K562 (cell line): Measurements from ENCODE around the gene CEMIP2. TPM values are rescaled to one million over a fixed set of nuclear protein-coding genes. Genes with fewer than 3 reads are reported as not detected.

Experiments
- CREB1 ChIP-seq, 2 experiments: sonication (generic) in 1 of 2; formaldehyde crosslinking in 1 of 2; IDR thresholded peaks; 2 replicates each; pipeline versions ENCODE4 v1.6.1 to v1.8.0; 2012 to 2022; ENCODE audit warnings: inconsistent platforms in 1 of 2, mild to moderate bottlenecking in 1 of 2, missing genetic modification reagents in 1 of 2, moderate library complexity in 1 of 2
- ETV6 ChIP-seq, 3 experiments: fragments of 150-350 bp in 1 of 3; sonication (generic) in 1 of 3; formaldehyde crosslinking in 1 of 3; IDR thresholded peaks; 2 replicates each; pipeline versions ENCODE4 v1.6.1 to v1.8.0; 2014 to 2022; ENCODE audit warnings: borderline replicate concordance in 2 of 3, low read depth in 2 of 3, antibody characterized with exemption in 1 of 3, low read length in 1 of 3, mild to moderate bottlenecking in 1 of 3, missing genetic modification reagents in 1 of 3
- KLF16 ChIP-seq: IDR thresholded peaks from 2 replicates; pipeline ENCODE4 v1.6.1; 2016; ENCODE audit warnings: antibody characterized with exemption
- NCOA6 ChIP-seq: fragments of 450-650 bp; IDR thresholded peaks from 2 replicates; pipeline ENCODE4 v1.6.1; 2017; ENCODE audit warnings: mild to moderate bottlenecking
- SMC3 ChIP-seq: conservative IDR thresholded peaks from 2 replicates; pipeline ENCODE4 v1.6.1; 2011; ENCODE audit warnings: low read depth, low read length, improper control_type of control experiment; ENCODE audit not compliant: insufficient read depth
- STAG1 ChIP-seq: sonication (generic); formaldehyde crosslinking; IDR thresholded peaks from 2 replicates; pipeline ENCODE4 v1.5.0; 2020; ENCODE audit warnings: missing genetic modification reagents, borderline replicate concordance
- TAF9B ChIP-seq: fragments of 450-650 bp; IDR thresholded peaks from 2 replicates; pipeline ENCODE4 v1.6.1; 2018; ENCODE audit warnings: mild to moderate bottlenecking; ENCODE audit not compliant: partially characterized antibody
- TBL1XR1 ChIP-seq, 2 experiments: IDR thresholded peaks; 2 replicates each; pipeline ENCODE4 v1.6.1; 2012; ENCODE audit warnings: improper control_type of control experiment in 2 of 2, low read length in 2 of 2, mild to moderate bottlenecking in 1 of 2
- ZBTB8A ChIP-seq: fragments of 450-650 bp; IDR thresholded peaks from 2 replicates; pipeline ENCODE4 v1.6.1; 2018; ENCODE audit warnings: mild to moderate bottlenecking, moderate library complexity; ENCODE audit not compliant: partially characterized antibody
- ZNF165 ChIP-seq: fragments of 250-450 bp; sonication (Bioruptor Pico); IDR thresholded peaks from 2 replicates; pipeline ENCODE4 v1.4.0; 2020; ENCODE audit warnings: borderline replicate concordance
- ZNF277 ChIP-seq: fragments of 250-450 bp; sonication (Bioruptor Pico); IDR thresholded peaks from 2 replicates; pipeline ENCODE4 v1.8.0; 2022; ENCODE audit warnings: inconsistent platforms, mild to moderate bottlenecking, moderate library complexity, borderline replicate concordance
- polyA plus RNA-seq, 8 experiments: library from polyadenylated mRNA; depleted of rRNA in 4 of 8; stranded (reverse) in 5 of 8; unstranded in 3 of 8; fragments of >200 nt; fragmentation: Nextera tagmentation in 2 of 8; fragmentation: Illumina TruSeq in 1 of 8; extraction: Ambion mirVana in 2 of 8; extraction: Trizol in 1 of 8; gene quantifications; 2 replicates each; pipeline versions ENCODE4 v1.2.1 to v1.2.3, GENCODE V29; 2011 to 2014; ENCODE audit warnings: inconsistent platforms in 1 of 8, missing spikeins in 1 of 8
- total RNA-seq, 7 experiments: library from RNA; depleted of rRNA in 6 of 7; stranded (reverse); fragments of >200 nt in 6 of 7; fragmentation: Illumina TruSeq in 2 of 7; extraction: Trizol in 2 of 7; gene quantifications; 2 replicates each; pipeline versions ENCODE4 v1.2.1 to v1.2.3, GENCODE V29; 2011 to 2021; ENCODE audit warnings: low replicate concordance in 1 of 7
- TF ChIP-seq, protein P1 (sequence below), 2 experiments: fragments of 450-650 bp in 1 of 2; sonication (generic) in 1 of 2; formaldehyde crosslinking in 1 of 2; IDR thresholded peaks; 2 replicates each; pipeline versions ENCODE4 v1.7.1 to v1.9.0; 2016 to 2022; ENCODE audit warnings: inconsistent platforms in 1 of 2, mild to moderate bottlenecking in 1 of 2, missing genetic modification reagents in 1 of 2
- TF ChIP-seq, protein P2 (sequence below): sonication (generic); formaldehyde crosslinking; IDR thresholded peaks from 2 replicates; pipeline ENCODE4 v1.9.0; 2022; ENCODE audit warnings: mild to moderate bottlenecking, missing genetic modification reagents
- TF ChIP-seq, protein P3 (sequence below): sonication (generic); formaldehyde crosslinking; IDR thresholded peaks from 2 replicates; pipeline ENCODE4 v1.8.0; 2023; ENCODE audit warnings: mild to moderate bottlenecking, missing genetic modification reagents

Gene CEMIP2
- total and polyA plus RNA-seq, 9 of the 15 experiments (the other 6 are each of a cell fraction or from before 2014, with no cell fraction given), result 5.4 to 29.9 (median 14.2) TPM

- no peak for TF ChIP-seq ZNF277 (CRISPR knock-in tag)
- no peak for TF ChIP-seq NCOA6
- TF ChIP-seq, protein P1, sequence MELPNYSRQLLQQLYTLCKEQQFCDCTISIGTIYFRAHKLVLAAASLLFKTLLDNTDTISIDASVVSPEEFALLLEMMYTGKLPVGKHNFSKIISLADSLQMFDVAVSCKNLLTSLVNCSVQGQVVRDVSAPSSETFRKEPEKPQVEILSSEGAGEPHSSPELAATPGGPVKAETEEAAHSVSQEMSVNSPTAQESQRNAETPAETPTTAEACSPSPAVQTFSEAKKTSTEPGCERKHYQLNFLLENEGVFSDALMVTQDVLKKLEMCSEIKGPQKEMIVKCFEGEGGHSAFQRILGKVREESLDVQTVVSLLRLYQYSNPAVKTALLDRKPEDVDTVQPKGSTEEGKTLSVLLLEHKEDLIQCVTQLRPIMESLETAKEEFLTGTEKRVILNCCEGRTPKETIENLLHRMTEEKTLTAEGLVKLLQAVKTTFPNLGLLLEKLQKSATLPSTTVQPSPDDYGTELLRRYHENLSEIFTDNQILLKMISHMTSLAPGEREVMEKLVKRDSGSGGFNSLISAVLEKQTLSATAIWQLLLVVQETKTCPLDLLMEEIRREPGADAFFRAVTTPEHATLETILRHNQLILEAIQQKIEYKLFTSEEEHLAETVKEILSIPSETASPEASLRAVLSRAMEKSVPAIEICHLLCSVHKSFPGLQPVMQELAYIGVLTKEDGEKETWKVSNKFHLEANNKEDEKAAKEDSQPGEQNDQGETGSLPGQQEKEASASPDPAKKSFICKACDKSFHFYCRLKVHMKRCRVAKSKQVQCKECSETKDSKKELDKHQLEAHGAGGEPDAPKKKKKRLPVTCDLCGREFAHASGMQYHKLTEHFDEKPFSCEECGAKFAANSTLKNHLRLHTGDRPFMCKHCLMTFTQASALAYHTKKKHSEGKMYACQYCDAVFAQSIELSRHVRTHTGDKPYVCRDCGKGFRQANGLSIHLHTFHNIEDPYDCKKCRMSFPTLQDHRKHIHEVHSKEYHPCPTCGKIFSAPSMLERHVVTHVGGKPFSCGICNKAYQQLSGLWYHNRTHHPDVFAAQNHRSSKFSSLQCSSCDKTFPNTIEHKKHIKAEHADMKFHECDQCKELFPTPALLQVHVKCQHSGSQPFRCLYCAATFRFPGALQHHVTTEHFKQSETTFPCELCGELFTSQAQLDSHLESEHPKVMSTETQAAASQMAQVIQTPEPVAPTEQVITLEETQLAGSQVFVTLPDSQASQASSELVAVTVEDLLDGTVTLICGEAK (IDR thresholded peaks at IDR 0.05), result no peak
- TF ChIP-seq, protein P1 (CRISPR knock-in tag; IDR thresholded peaks at IDR 0.05), result no peak
- peak; percentile 15; the same call in 1 of the 2 replicates for TF ChIP-seq KLF16
- TF ChIP-seq STAG1 (CRISPR knock-in tag), result peak; percentile 52; the same call in 1 of the 2 replicates
- TF ChIP-seq, protein P2, sequence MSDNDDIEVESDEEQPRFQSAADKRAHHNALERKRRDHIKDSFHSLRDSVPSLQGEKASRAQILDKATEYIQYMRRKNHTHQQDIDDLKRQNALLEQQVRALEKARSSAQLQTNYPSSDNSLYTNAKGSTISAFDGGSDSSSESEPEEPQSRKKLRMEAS, result no peak
- TF ChIP-seq ZBTB8A, result no peak
- peak; percentile 69 for TF ChIP-seq SMC3
- no peak for TF ChIP-seq ETV6 (IDR thresholded peaks at IDR 0.05; ENCODE audit: borderline replicate concordance in 1 of 2, low read depth in 2 of 2, low read length in 1 of 2)
- TF ChIP-seq ETV6 (CRISPR knock-in tag; IDR thresholded peaks at IDR 0.05; ENCODE audit: borderline replicate concordance), result no peak
- TF ChIP-seq TBL1XR1 (IDR thresholded peaks at IDR 0.05; ENCODE audit: low read length in 2 of 2), result no peak
- TF ChIP-seq, protein P3, sequence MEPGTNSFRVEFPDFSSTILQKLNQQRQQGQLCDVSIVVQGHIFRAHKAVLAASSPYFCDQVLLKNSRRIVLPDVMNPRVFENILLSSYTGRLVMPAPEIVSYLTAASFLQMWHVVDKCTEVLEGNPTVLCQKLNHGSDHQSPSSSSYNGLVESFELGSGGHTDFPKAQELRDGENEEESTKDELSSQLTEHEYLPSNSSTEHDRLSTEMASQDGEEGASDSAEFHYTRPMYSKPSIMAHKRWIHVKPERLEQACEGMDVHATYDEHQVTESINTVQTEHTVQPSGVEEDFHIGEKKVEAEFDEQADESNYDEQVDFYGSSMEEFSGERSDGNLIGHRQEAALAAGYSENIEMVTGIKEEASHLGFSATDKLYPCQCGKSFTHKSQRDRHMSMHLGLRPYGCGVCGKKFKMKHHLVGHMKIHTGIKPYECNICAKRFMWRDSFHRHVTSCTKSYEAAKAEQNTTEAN (CRISPR knock-in tag), result no peak
- TF ChIP-seq ZNF165, result no peak
- no peak for TF ChIP-seq CREB1 (IDR thresholded peaks at IDR 0.05)
- TF ChIP-seq CREB1 (CRISPR knock-in tag; IDR thresholded peaks at IDR 0.05), result no peak
- TF ChIP-seq TAF9B, result no peak
These were observed 38.6 kb upstream of the CEMIP2 start (continued) for GRCh38 chr9:71806901-71807307.
